Liver (tissue), 9 donors: ENCODE measurements around the gene GRK6. TPM values are rescaled to one million over a fixed set of nuclear protein-coding genes. Genes with fewer than 3 reads are reported as not detected.

ENCODE experiments used
- DNase-seq: peaks from one replicate; pipeline ENCODE4 v3.0.0-alpha.2; 2017; ENCODE audit warnings: low spot score
- H3K27ac ChIP-seq, 2 donors: one replicate each; pipeline ENCODE4 v1.7.0; 2013; ENCODE audit warnings: inconsistent platforms in 2 of 2, low read length in 2 of 2, control low read depth in 1 of 2, low read depth in 1 of 2, mild to moderate bottlenecking in 1 of 2
- H3K27me3 ChIP-seq, 4 donors: one replicate each; pipeline versions ENCODE4 v1.6.1 to v1.7.0; 2013; ENCODE audit warnings: low read length in 3 of 4, inconsistent platforms in 1 of 4, mild to moderate bottlenecking in 1 of 4, moderate library complexity in 1 of 4; ENCODE audit not compliant: control insufficient read depth in 4 of 4, insufficient read depth in 4 of 4
- H3K36me3 ChIP-seq, 4 donors: one replicate each; pipeline versions ENCODE4 v1.6.1 to v1.7.0; 2013; ENCODE audit warnings: low read length in 3 of 4, mild to moderate bottlenecking in 3 of 4, low read depth in 1 of 4, moderate library complexity in 1 of 4; ENCODE audit not compliant: control insufficient read depth in 4 of 4, insufficient read depth in 3 of 4
- H3K4me1 ChIP-seq, 4 donors: one replicate each; pipeline versions ENCODE4 v1.6.1 to v1.7.0; 2013; ENCODE audit warnings: low read length in 3 of 4, mild to moderate bottlenecking in 3 of 4, moderate library complexity in 1 of 4; ENCODE audit not compliant: control insufficient read depth in 4 of 4, insufficient read depth in 4 of 4
- H3K4me3 ChIP-seq, 3 donors: one replicate each; pipeline versions ENCODE4 v1.6.1 to v1.7.0; 2013; ENCODE audit warnings: low read length in 3 of 3, control low read depth in 1 of 3, low read depth in 1 of 3, mild to moderate bottlenecking in 1 of 3
- H3K9ac ChIP-seq, 2 donors: one replicate each; pipeline ENCODE4 v1.7.0; 2013; ENCODE audit warnings: low read length in 2 of 2, mild to moderate bottlenecking in 2 of 2, moderate library complexity in 2 of 2, control low read depth in 1 of 2, low read depth in 1 of 2
- H3K9me3 ChIP-seq, 4 donors: one replicate each; pipeline versions ENCODE4 v1.6.1 to v1.7.0; 2013; ENCODE audit warnings: low read length in 3 of 4; ENCODE audit not compliant: control insufficient read depth in 4 of 4
- ATF3 ChIP-seq: IDR thresholded peaks from 2 replicates; pipeline ENCODE4 v1.6.1; 2016; ENCODE audit warnings: antibody characterized with exemption
- EGR1 ChIP-seq, 2 donors: IDR thresholded peaks; 2 replicates each; pipeline ENCODE4 v1.6.1; 2016 to 2018; ENCODE audit warnings: antibody characterized with exemption in 2 of 2, low read depth in 2 of 2
- FOXA1 ChIP-seq: IDR thresholded peaks from 2 replicates; pipeline ENCODE4 v1.6.1; 2016; ENCODE audit warnings: antibody characterized with exemption
- FOXA2 ChIP-seq: IDR thresholded peaks from 2 replicates; pipeline ENCODE4 v1.6.1; 2016; ENCODE audit warnings: antibody characterized with exemption
- GABPA ChIP-seq, 2 donors: IDR thresholded peaks in 1 of 2; conservative IDR thresholded peaks in 1 of 2; 2 replicates each; pipeline ENCODE4 v1.6.1; 2016; ENCODE audit warnings: antibody characterized with exemption in 2 of 2, mild to moderate bottlenecking in 1 of 2, moderate library complexity in 1 of 2
- HNF4A ChIP-seq, 2 donors: conservative IDR thresholded peaks; 2 replicates each; pipeline ENCODE4 v1.6.1; 2016; ENCODE audit warnings: antibody characterized with exemption in 2 of 2, mild to moderate bottlenecking in 2 of 2
- HNF4G ChIP-seq: IDR thresholded peaks from 2 replicates; pipeline ENCODE4 v1.6.1; 2016; ENCODE audit warnings: antibody characterized with exemption
- JUND ChIP-seq, 2 donors: IDR thresholded peaks; 2 replicates each; pipeline ENCODE4 v1.6.1; 2016; ENCODE audit warnings: antibody characterized with exemption in 2 of 2
- NR2F2 ChIP-seq: IDR thresholded peaks from 2 replicates; pipeline ENCODE4 v1.6.1; 2016; ENCODE audit warnings: antibody characterized with exemption
- RAD21 ChIP-seq, 2 donors: IDR thresholded peaks; 2 replicates each; pipeline ENCODE4 v1.6.1; 2016; ENCODE audit warnings: antibody characterized with exemption in 2 of 2, mild to moderate bottlenecking in 2 of 2
- REST ChIP-seq: IDR thresholded peaks from 2 replicates; pipeline ENCODE4 v1.6.1; 2016; ENCODE audit warnings: antibody characterized with exemption, mild to moderate bottlenecking
- RXRA ChIP-seq, 2 donors: IDR thresholded peaks; 2 replicates each; pipeline ENCODE4 v1.6.1; 2017 to 2018; ENCODE audit warnings: antibody characterized with exemption in 2 of 2, mild to moderate bottlenecking in 1 of 2
- SP1 ChIP-seq: IDR thresholded peaks from 2 replicates; pipeline ENCODE4 v1.6.1; 2018; ENCODE audit warnings: antibody characterized with exemption, mild to moderate bottlenecking
- TAF1 ChIP-seq: conservative IDR thresholded peaks from 2 replicates; pipeline ENCODE4 v1.6.1; 2016; ENCODE audit warnings: antibody characterized with exemption, mild to moderate bottlenecking
- YY1 ChIP-seq: IDR thresholded peaks from 2 replicates; pipeline ENCODE4 v1.6.1; 2016; ENCODE audit warnings: antibody characterized with exemption, mild to moderate bottlenecking
- ZBTB33 ChIP-seq: IDR thresholded peaks from 2 replicates; pipeline ENCODE4 v1.6.1; 2016; ENCODE audit warnings: antibody characterized with exemption
- WGBS: extraction: QIAGEN DNeasy Blood & Tissue Kit; methylation state at CpG from one replicate; pipeline ENCODE4 v1.1.7; 2013; 5-methylcytosine and 5-hydroxymethylcytosine counted together
- polyA plus RNA-seq, 2 donors: library from polyadenylated mRNA; stranded (reverse) in 1 of 2; unstranded in 1 of 2; fragments of 200-250 nt in 1 of 2; fragments of >200 nt in 1 of 2; fragmentation: Nextera tagmentation in 1 of 2; extraction: Ambion mirVana in 1 of 2; gene quantifications; one replicate each; pipeline versions ENCODE4 v1.2.1 to v1.2.3, GENCODE V29; 2013 to 2015
- total RNA-seq, 2 donors: library from RNA; depleted of rRNA; stranded (reverse); fragments of >200 nt; gene quantifications; one replicate each; pipeline ENCODE4 v1.2.3, GENCODE V29; 2014
- TF ChIP-seq, protein P1 (sequence below): IDR thresholded peaks from 2 replicates; pipeline ENCODE4 v1.6.1; 2016; ENCODE audit warnings: antibody characterized with exemption
- TF ChIP-seq, protein P2 (sequence below): fragments of 150-350 bp; IDR thresholded peaks from 2 replicates; pipeline ENCODE4 v1.5.1; 2017; ENCODE audit warnings: improper control_type of control experiment, low read depth, low read length; ENCODE audit not compliant: missing input control
- donor health status: healthy.
- donor health status: healthy.
- donor health status: healthy.
- donor health status: healthy.
- donor health status: healthy.

The GRK6 gene
- total and polyA plus RNA-seq, 4 donors: 3.1 to 24.0 (median 10.8) TPM

- H3K4me3 ChIP-seq: peak overlapping the region in 2 of 3 donors; percentile 27 to 50
- peak overlapping the region; percentile 93 to 98 for H3K27ac ChIP-seq
- no peaks in the 10 kb centered on the region for H3K9me3 ChIP-seq
- peak overlapping the region; percentile 13 to 72 for H3K9ac ChIP-seq
- peaks cover 18 to 51% (median 34%) of the 10 kb centered on the region in 4 donors for H3K4me1 ChIP-seq
- H3K36me3 ChIP-seq: no peaks in the 10 kb centered on the region
- WGBS: 32% methylated on average over 15 of the region's 15 CpGs
- DNase-seq: peak; percentile 58
- H3K27me3 ChIP-seq: no peaks in the 10 kb centered on the region
- peak; percentile 64 to 69 for TF ChIP-seq JUND (IDR thresholded peaks at IDR 0.05)
- peak; percentile 89 for TF ChIP-seq YY1
- peak; percentile 62 for TF ChIP-seq NR2F2
- peak; percentile 96 for TF ChIP-seq SP1
- TF ChIP-seq RAD21 (IDR thresholded peaks at IDR 0.05): peak; percentile 36 to 57
- TF ChIP-seq, protein P1, sequence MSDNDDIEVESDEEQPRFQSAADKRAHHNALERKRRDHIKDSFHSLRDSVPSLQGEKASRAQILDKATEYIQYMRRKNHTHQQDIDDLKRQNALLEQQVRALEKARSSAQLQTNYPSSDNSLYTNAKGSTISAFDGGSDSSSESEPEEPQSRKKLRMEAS: peak; percentile 93
- TF ChIP-seq ZBTB33: no peak
- TF ChIP-seq RXRA (IDR thresholded peaks at IDR 0.05): peak; percentile 89 to 91
- peak; percentile 92 for TF ChIP-seq HNF4G
- TF ChIP-seq, protein P2, sequence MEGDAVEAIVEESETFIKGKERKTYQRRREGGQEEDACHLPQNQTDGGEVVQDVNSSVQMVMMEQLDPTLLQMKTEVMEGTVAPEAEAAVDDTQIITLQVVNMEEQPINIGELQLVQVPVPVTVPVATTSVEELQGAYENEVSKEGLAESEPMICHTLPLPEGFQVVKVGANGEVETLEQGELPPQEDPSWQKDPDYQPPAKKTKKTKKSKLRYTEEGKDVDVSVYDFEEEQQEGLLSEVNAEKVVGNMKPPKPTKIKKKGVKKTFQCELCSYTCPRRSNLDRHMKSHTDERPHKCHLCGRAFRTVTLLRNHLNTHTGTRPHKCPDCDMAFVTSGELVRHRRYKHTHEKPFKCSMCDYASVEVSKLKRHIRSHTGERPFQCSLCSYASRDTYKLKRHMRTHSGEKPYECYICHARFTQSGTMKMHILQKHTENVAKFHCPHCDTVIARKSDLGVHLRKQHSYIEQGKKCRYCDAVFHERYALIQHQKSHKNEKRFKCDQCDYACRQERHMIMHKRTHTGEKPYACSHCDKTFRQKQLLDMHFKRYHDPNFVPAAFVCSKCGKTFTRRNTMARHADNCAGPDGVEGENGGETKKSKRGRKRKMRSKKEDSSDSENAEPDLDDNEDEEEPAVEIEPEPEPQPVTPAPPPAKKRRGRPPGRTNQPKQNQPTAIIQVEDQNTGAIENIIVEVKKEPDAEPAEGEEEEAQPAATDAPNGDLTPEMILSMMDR: no peak
- TF ChIP-seq ATF3: no peak
- peak in 1 of 2 donors; percentile 12 for TF ChIP-seq GABPA (IDR thresholded peaks at IDR 0.05 in 1 of 2, conservative IDR thresholded peaks at IDR 0.05 in 1 of 2)
- TF ChIP-seq TAF1: peak; percentile 91
- peak; percentile 50 for TF ChIP-seq FOXA1
- peak in 1 of 2 donors; percentile 43 for TF ChIP-seq EGR1 (IDR thresholded peaks at IDR 0.05; ENCODE audit: low read depth in 2 of 2)
- peak; percentile 92 to 96 for TF ChIP-seq HNF4A (conservative IDR thresholded peaks at IDR 0.05)
- TF ChIP-seq FOXA2: peak; percentile 50
- TF ChIP-seq REST: peak; percentile 89
These were observed 47.3 kb upstream of the GRK6 start for GRCh38 chr5:177378884-177379883.
